MM.1S (cell line): ENCODE data around the gene SLC38A10.

Experiments used
- DNase-seq: peaks from one replicate; pipeline ENCODE4 v3.0.0-alpha.2; 2015
- H2AFZ ChIP-seq: fragments of 300-600 bp; sonication (generic); 2 replicates; pipeline ENCODE4 v1.6.0; 2016; ENCODE audit warnings: antibody characterized with exemption, low read length
- H3F3A ChIP-seq: fragments of 300-600 bp; sonication (generic); 2 replicates; pipeline ENCODE4 v1.6.1; 2016; ENCODE audit warnings: mild to moderate bottlenecking, antibody characterized with exemption, low read length, moderate library complexity, mixed read lengths; ENCODE audit not compliant: insufficient read depth
- H3K27ac ChIP-seq: fragments of 300-600 bp; sonication (generic); 2 replicates; pipeline ENCODE4 v1.5.1; 2016; ENCODE audit warnings: mild to moderate bottlenecking, low read length
- H3K27me3 ChIP-seq: fragments of 300-600 bp; sonication (generic); replicated peaks from 2 replicates; pipeline ENCODE4 v1.6.0; 2016; ENCODE audit warnings: low read length; ENCODE audit not compliant: insufficient read depth
- H3K36me3 ChIP-seq: fragments of 300-600 bp; sonication (generic); replicated peaks from 2 replicates; pipeline ENCODE4 v1.6.1; 2016; ENCODE audit warnings: mild to moderate bottlenecking, low read length, mixed read lengths; ENCODE audit not compliant: insufficient read depth
- H3K4me1 ChIP-seq: fragments of 300-600 bp; sonication (generic); 2 replicates; pipeline ENCODE4 v1.6.1; 2016; ENCODE audit warnings: low read length, mixed read lengths
- H3K4me2 ChIP-seq: fragments of 300-600 bp; sonication (generic); 2 replicates; pipeline ENCODE4 v1.6.0; 2016; ENCODE audit warnings: low read depth, low read length
- H3K4me3 ChIP-seq: fragments of 300-600 bp; sonication (generic); 2 replicates; pipeline ENCODE4 v1.5.1; 2016; ENCODE audit warnings: low read length, mixed read lengths
- H3K79me2 ChIP-seq: fragments of 300-600 bp; sonication (generic); 2 replicates; pipeline ENCODE4 v1.6.1; 2016; ENCODE audit warnings: mixed run types, low read length, mixed read lengths
- H3K9ac ChIP-seq: fragments of 300-600 bp; sonication (generic); 2 replicates; pipeline ENCODE4 v1.6.1; 2016; ENCODE audit warnings: low read length, mixed read lengths
- H3K9me2 ChIP-seq: fragments of 300-600 bp; sonication (generic); replicated peaks from 2 replicates; pipeline ENCODE4 v1.6.1; 2016; ENCODE audit warnings: mild to moderate bottlenecking, low read length, mixed read lengths; ENCODE audit not compliant: insufficient read depth
- H3K9me3 ChIP-seq: fragments of 300-600 bp; sonication (generic); replicated peaks from 2 replicates; pipeline ENCODE4 v1.6.1; 2016; ENCODE audit warnings: mild to moderate bottlenecking, low read length, mixed read lengths; ENCODE audit not compliant: insufficient read depth
- H4K20me1 ChIP-seq: fragments of 300-600 bp; sonication (generic); 2 replicates; pipeline ENCODE4 v1.6.1; 2016; ENCODE audit warnings: mild to moderate bottlenecking, low read length, moderate library complexity, mixed read lengths; ENCODE audit not compliant: insufficient read depth
- CTCF ChIP-seq: fragments of 300-600 bp; sonication (generic); IDR thresholded peaks from 2 replicates; pipeline ENCODE4 v1.5.1; 2016; ENCODE audit warnings: antibody characterized with exemption, low read length, mixed read lengths
- EZH2 ChIP-seq: fragments of 300-600 bp; sonication (generic); optimal IDR thresholded peaks from 2 replicates; pipeline ENCODE3; 2017; ENCODE audit warnings: low read depth, mild to moderate bottlenecking, antibody characterized with exemption, low read length, mixed read lengths
- EZH2phosphoT487 ChIP-seq: fragments of 300-600 bp; sonication (generic); IDR thresholded peaks from 2 replicates; pipeline ENCODE4 v1.6.1; 2018; ENCODE audit warnings: antibody characterized with exemption, low read length

The SLC38A10 gene

GRCh38 chr17:81234506-81234855, 60.6 kb downstream of the SLC38A10 start:
- no peaks in the 10 kb centered on the region for H3K36me3 ChIP-seq
- H3K4me2 ChIP-seq, result no peak overlapping the region
- no peak for TF ChIP-seq EZH2phosphoT487
- TF ChIP-seq CTCF, result no peak
- no peak for TF ChIP-seq EZH2
- no peaks in the 10 kb centered on the region for H3K9me3 ChIP-seq
- H3K9ac ChIP-seq, result no peak overlapping the region
- no peak overlapping the region for H2AFZ ChIP-seq
- no peaks in the 10 kb centered on the region for H3K27me3 ChIP-seq
- H3K27ac ChIP-seq, result no peak overlapping the region
- H3K4me1 ChIP-seq, result peaks cover 6% of the 10 kb centered on the region
- H4K20me1 ChIP-seq, result no peaks in the 10 kb centered on the region
- no peak for DNase-seq
- no peaks in the 10 kb centered on the region for H3K9me2 ChIP-seq
- peaks cover 41% of the 10 kb centered on the region for H3K79me2 ChIP-seq
- no peaks in the 10 kb centered on the region for H3F3A ChIP-seq
- no peak overlapping the region for H3K4me3 ChIP-seq

GRCh38 chr17:81233811-81234505, 61.1 kb downstream of the SLC38A10 start:
- no peak for TF ChIP-seq EZH2
- no peak for TF ChIP-seq EZH2phosphoT487
- TF ChIP-seq CTCF, result no peak

GRCh38 chr17:81233316-81233715, 61.8 kb downstream of the SLC38A10 start:
- H3K36me3 ChIP-seq, result no peaks in the 10 kb centered on the region
- H3K9me2 ChIP-seq, result no peaks in the 10 kb centered on the region
- no peak overlapping the region for H3K4me2 ChIP-seq
- H3K4me3 ChIP-seq, result no peak overlapping the region
- H3K4me1 ChIP-seq, result peaks cover 6% of the 10 kb centered on the region
- H2AFZ ChIP-seq, result no peak overlapping the region
- H4K20me1 ChIP-seq, result no peaks in the 10 kb centered on the region
- H3K27me3 ChIP-seq, result no peaks in the 10 kb centered on the region
- H3K27ac ChIP-seq, result no peak overlapping the region
- H3K9ac ChIP-seq, result no peak overlapping the region
- H3K79me2 ChIP-seq, result peaks cover 32% of the 10 kb centered on the region
- no peak for DNase-seq
- TF ChIP-seq EZH2 (no peak), EZH2phosphoT487 (no peak), CTCF (no peak)
- no peaks in the 10 kb centered on the region for H3F3A ChIP-seq
- H3K9me3 ChIP-seq, result no peaks in the 10 kb centered on the region

More at GRCh38 chr17:81233811-81234505, 61.1 kb downstream of the SLC38A10 start:
- Histone ChIP-seq H3K9me3 (no peaks in the 10 kb centered on the region), H3F3A (no peaks in the 10 kb centered on the region), H3K79me2 (peaks cover 38% of the 10 kb centered on the region), H4K20me1 (no peaks in the 10 kb centered on the region), H3K27ac (no peak overlapping the region), H2AFZ (no peak overlapping the region), H3K9me2 (no peaks in the 10 kb centered on the region), H3K9ac (no peak overlapping the region), H3K36me3 (no peaks in the 10 kb centered on the region), H3K4me2 (no peak overlapping the region), H3K4me1 (peaks cover 6% of the 10 kb centered on the region), H3K4me3 (no peak overlapping the region), H3K27me3 (no peaks in the 10 kb centered on the region)
- no peak for DNase-seq
